Activated naive CD8-positive, alpha-beta T cell treated with anti-CD3 and anti-CD28 coated beads, Interleukin-2, amount 50 U/mL, for 16 hours (primary cell): ENCODE measurements around the gene MAP3K19.
"Not testable (repeated sequence)": the region's sequence is repeated elsewhere in the genome, so short reads cannot be mapped to it uniquely, and the experiment has no call there.

Experiments
- DNase-seq: peaks from one replicate; pipeline ENCODE4 v3.0.0-alpha.2; 2020; ENCODE audit warnings: low read depth, low spot score

The MAP3K19 gene

GRCh38 chr2:134980639-134981038, 66.6 kb downstream of the MAP3K19 start:
- no peak for DNase-seq

- DNase-seq: no peak
Measured at GRCh38 chr2:134979221-134979620, 68.0 kb downstream of the MAP3K19 start.

DNA sequence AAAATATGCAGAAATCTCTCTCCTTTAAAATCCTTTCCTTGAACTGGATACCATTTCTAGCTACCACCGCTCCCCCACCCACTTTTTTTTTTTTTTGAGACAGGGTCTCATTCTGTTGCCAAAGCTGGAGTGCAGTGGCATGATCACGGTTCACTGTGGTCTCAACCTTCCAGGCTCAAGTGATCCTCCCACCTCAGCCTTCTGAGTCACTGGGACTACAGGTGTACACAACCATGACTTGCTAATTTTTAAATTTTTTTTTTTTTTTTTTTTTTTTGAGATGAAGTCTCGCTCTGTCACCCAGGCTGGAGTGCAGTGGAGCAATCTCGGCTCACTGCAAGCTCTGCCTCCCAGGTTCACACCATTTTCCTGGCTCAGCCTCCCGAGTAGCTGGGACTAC, 70.1 kb downstream of the MAP3K19 start:
- DNase-seq: not testable (repeated sequence)

GRCh38 chr2:134976074-134976702, 71.1 kb downstream of the MAP3K19 start:
- DNase-seq: no peak

GRCh38 chr2:134975281-134976009, 71.8 kb downstream of the MAP3K19 start:
- no peak for DNase-seq

GRCh38 chr2:134973241-134974138, 73.8 kb downstream of the MAP3K19 start:
- no peak for DNase-seq

DNA sequence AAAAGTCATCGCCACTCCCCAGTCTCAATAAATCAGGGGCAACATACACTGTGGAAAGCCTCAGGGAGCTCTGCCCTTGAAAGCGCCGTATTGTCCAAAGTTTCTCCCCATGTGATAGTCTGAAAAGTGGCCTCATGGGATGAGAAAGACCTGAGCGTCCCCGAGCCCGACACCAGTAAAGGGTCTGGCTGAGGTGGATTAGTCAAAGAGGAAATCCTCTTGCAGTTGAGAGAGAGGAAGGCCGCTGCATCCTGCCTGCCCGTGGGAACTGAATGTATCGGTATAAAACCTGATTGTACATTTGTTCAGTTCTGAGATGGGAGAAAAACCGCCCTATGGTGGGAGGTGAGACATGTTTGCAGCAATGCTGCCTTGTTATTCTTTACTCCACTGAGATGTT, 80.1 kb downstream of the MAP3K19 start:
- DNase-seq: not testable (repeated sequence)

DNA sequence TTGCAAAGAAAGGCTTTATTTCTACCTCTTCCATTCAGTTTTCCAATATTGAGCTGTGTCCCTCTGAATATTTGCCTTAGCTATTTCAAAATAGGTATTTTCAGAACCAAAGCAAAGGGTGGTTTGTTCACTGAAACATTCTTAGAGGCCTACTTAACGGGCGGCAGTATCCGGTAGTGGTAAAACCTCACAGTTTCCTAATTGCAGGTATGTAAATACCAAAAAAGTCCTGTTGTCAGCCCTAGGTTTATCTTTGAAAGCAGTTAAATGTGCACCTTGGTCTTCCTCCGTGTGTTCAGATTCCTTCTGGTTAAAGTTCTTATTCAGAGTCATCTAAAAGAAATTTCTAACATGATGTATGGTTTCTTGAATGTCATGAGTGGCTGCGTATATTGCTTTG, 89.8 kb downstream of the MAP3K19 start:
- no peak for DNase-seq

GRCh38 chr2:134955744-134956143, 91.5 kb downstream of the MAP3K19 start:
- DNase-seq: no peak

DNA sequence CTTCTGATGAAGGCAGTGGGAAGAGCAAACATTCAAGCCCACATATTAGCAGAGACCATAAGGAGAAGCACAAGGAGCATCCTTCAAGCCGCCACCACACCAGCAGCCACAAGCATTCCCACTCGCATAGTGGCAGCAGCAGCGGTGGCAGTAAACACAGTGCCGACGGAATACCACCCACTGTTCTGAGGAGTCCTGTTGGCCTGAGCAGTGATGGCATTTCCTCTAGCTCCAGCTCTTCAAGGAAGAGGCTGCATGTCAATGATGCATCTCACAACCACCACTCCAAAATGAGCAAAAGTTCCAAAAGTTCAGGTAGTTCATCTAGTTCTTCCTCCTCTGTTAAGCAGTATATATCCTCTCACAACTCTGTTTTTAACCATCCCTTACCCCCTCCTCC, 93.2 kb downstream of the MAP3K19 start:
- no peak for DNase-seq

DNA sequence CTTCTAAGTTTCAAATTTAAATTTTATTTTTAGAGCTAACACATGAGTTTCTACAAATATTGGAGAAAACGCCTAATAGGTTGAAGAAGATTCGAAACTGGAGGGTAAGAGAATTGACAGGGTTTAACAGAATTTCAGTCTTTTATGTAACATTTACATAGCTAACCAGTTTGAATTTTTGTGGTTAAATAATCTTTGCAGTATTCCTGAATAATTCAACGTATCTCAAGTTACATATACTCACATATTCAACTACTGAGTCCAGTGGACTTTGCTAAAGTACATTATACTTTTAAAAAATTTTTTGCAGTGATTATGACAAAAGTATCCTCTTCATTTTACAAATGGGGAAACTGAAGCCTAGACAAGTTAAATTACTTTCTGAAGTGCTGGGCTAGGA, 94.6 kb downstream of the MAP3K19 start:
- DNase-seq: no peak

DNA sequence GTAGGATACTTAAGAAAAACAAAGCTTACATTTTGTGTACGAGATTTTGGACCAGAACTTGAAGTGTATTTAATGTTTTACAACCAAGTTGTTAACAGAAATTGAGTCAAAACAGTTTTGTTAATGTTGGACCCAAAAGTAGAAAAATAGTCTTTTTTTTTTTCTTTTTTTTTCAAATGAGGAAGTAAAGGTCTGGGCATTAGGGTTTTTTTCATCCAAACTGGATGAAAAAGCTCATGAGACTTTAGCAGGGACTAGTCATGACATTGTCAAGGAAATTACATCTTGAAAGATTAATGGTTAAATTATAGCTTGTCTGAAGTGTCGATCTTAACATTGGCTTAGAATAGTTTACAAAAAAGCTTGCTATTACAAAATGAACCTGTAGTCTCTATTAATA, 96.4 kb downstream of the MAP3K19 start:
- no peak for DNase-seq

- no peak for DNase-seq
Measured at GRCh38 chr2:134949981-134950708, 97.1 kb downstream of the MAP3K19 start.

- DNase-seq: no peak
Measured at GRCh38 chr2:134946073-134946472, 101.2 kb downstream of the MAP3K19 start.

DNA sequence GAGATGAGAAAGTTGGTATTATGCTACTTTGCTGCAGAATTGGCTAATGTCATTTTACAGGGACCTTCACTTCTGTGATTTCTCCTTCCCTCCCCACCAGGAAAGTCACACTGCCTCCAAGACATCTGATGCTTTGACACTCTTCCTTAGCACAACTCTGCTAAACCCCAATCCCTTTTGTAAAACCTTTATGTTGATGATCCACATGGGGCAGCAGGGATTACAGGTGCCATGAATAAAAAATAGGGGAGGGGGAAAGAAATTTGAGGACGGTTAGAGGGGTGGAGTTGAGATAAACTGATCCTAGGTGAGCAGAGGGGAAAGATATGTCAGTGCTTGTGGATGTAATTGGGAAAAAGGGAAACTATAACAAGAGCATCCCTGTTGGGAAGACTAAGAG, 102.3 kb downstream of the MAP3K19 start:
- no peak for DNase-seq

DNA sequence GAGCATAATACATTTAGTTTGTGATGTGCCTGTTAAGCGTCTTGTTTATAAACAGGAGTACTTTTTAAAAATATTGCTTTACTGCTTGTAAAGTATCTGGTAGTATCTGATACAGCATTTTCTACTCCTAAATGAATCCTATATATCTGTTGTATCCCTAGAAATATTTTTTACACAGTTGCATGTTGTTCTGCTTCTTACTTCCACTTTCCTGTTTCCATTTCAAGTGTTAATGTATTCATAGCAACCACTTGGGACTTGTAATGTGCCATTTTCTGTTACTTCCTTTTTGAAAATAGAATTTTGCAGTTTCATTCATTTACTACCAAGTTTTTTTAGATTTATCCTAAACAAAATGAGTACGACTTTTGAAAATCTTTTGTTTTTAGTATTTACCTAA, 103.7 kb downstream of the MAP3K19 start:
- no peak for DNase-seq

DNA sequence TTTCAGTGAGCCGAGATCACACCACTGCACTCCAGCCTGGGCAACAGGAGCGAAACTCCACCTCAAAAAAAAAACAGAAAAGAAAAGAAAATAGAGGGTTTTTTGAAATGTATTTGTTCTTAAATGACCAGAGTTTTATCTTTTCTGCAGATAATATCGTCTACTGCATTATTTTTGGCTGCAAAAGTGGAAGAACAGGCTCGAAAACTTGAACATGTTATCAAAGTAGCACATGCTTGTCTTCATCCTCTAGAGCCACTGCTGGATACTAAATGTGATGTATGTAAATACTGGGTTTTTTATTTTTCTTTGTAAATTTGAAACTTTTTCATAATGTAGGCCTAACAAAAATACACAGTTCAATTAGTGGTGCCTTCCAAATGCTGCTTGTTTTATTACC, 110.6 kb downstream of the MAP3K19 start:
- no peak for DNase-seq

DNA sequence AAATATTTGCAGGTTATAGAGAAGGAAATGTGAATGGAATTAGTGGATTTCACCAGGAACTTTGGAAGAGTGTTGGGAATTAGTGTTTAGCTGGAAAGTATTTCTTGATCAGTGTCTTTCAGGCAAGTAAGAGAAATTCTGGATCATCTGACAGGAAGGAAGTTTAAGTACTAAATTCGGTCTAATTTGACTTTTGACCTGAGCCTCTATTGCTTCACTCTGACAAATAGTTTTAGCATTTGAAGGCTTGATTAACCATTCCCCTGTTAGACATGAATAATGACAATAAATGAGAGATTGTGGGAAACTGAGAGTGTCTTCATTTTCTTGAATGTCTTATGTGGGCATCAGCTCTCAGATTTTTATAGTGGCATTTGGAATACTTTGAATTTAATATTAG, 112.6 kb downstream of the MAP3K19 start:
- DNase-seq: no peak

- DNase-seq: no peak
Measured at GRCh38 chr2:134934150-134934549, 113.1 kb downstream of the MAP3K19 start.

DNA sequence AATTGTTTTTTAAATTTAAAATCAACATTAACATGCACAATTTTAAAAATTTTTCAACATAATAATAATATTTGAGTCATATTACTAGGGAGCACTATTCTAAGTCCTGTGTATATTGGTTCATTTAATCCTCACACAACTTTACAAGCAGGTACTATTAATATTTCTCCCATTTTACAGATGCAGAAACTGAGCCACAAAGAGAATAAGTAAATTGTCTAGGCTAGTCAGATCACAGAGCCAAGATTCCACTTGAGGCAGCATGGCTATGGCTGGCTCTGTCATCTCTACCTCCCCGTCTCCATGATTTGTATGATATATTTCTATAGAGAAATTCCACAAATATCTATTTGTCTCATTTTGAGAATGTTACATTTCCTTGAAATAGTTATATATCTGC, 113.5 kb downstream of the MAP3K19 start:
- no peak for DNase-seq

DNA sequence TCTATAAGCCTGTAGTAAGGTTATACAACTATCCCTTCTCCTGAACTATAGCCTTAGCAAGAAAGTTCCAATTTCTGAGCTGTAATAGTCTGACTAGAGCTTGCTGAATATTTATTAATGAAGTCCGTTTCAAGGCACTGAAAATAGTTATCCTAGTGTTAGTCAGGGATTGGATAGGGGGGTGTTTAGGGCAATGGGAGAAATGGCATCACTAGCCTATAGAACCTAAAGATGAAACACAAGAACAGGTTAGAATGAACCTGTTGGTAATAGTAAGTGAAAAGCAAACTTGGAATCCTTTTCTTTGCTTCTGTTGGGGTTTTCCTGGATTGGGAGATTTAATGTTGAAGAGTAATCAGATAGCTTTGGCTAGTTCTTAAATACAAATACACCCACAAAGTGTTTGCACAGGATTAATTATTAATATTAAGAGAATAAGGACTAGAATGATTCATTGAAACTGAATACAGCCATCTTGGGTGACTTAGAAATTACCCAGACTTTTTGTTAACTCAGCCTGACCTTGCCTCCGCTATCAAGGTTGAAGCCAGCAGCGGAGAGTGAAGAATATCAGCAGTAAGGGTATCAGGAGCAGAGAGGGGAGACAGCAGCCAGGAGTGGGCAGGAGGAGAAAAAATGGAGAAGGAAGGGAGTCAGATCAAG, 114.3 kb downstream of the MAP3K19 start:
- DNase-seq: no peak
